Stimulated activated CD4-positive, alpha-beta T cell treated with anti-CD3 and anti-CD28 coated beads, Interleukin-12 subunit alpha, Interleukin-12 subunit beta, amount 100 ng/mL, for 48 hours (primary cell): ENCODE results near the gene SH3GLB1.
A peak's percentile ranks its signal among the peaks of the same experiment; 100 is the strongest.

Experiments
- DNase-seq, 3 donors: peaks; one replicate each; pipeline ENCODE4 v3.0.0-alpha.2; 2020; ENCODE audit warnings: low read depth in 2 of 3, low spot score in 1 of 3

SH3GLB1 gene

DNA sequence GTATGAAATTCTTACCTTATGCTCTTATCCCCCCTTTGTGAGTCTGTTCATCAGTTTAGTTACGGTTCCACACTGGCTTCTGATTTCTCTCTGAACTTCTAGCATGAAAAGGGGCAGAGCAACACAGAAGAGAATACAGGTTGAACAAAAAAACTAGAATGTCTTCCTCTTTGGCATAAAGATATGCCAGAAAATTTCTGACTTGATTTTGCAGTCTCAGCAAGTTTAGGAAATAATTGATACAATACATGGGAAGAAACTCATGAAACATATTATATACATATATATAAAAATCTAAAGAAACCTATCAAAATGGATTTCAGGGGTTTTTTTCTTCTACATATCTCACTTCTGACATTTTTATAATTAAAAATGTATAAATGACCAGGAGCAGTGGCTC is 27.0 kb downstream of the SH3GLB1 start:
- no peak for DNase-seq

DNA sequence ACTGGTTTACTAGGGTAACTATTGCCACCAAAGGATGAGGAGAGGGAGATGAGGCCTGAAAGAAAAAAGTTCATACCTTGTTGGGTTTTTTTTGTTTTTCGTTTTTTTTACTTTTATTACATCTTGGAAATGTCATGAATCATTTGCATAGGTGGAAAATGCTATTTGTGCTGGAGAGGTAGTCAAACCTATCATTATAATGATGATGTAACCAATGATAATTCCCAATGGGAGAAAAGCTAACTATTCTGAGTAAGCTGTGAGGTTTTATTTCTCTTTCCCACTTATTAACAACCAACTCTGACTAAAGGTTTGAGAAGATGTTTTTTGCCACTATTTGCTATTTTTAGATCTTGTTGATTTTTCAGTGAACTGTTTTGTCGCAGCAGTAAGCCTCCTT is 29.0 kb downstream of the SH3GLB1 start:
- DNase-seq, result no peak

- DNase-seq, result no peak
Measured at GRCh38 chr1:86739648-86740509, 35.5 kb downstream of the SH3GLB1 start.

DNA sequence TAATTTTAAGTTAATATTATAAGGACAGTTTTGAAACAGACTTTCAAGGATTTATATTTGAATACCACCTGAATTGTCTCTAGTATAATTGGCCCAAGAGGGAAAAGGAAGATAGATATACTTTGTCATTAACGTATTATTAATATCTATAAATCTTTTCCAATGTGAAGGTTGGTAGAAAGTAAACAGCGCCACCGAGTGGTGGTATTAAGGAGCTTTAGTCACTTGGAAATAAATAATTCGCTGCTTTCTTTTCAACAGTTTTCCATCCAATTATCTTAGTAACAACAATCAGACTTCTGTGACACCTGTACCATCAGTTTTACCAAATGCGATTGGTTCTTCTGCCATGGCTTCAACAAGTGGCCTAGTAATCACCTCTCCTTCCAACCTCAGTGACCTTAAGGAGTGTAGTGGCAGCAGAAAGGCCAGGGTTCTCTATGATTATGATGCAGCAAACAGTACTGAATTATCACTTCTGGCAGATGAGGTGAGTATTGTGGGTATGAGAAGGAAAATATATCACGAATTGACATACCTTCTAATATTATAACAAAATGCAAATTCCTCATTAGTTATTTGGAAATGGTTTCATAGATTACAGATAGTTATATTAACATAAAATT is 37.7 kb downstream of the SH3GLB1 start:
- peak in 2 of 3 donors; percentile 16 to 30 for DNase-seq

DNA sequence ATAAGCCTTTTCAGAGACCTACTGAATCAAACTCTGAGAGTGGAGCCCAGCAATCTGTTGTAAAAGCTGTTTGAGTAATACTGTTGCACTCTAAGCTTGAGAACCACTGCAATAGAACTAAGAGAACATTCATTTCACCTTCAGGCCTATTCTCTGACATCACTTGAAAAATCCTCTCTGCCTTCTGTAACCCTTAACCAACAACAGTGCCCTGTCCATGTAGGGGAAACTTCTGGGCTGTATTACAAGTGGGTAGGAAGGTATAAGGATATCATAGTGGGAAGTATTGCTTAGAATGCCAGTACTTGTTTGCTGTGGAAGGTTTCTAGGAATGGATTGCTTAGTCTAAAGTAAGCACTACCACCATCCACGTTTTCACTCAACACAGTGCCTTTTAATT is 42.9 kb downstream of the SH3GLB1 start:
- no peak for DNase-seq

DNA sequence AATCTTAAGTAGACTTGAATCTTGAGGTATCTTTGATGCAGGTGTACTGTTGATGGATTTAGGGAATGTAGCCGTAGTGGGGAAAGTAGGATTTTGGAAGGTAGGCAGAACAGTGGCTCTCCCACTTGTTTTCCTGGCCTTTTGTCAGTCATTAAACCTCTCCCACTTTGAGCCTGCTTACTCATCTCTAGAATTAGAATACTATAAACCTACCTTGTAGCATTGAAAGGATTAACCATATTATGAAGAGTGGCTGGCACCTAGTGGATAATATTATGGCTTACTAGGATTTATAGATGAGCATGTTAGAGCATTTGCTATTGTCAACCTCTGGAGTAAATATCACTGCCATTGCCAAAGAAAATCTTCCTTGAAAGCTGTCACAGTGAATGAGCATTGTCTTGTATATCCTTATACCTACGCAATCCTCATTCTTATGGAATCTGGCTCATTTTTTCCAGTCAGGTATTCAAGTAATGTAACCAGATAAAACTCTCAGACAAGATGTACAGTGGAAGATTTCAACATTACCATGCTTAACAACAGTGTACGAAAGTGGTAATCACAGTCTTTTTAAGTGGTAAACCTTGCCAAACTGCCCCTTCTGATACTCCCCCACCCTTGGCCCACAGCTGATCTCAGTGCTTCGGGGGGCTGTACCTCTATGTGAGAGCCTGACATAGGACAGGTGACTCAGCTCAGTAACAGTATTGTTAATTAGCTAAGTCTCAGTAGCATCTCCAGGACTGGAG is 44.4 kb downstream of the SH3GLB1 start:
- no peak for DNase-seq

DNA sequence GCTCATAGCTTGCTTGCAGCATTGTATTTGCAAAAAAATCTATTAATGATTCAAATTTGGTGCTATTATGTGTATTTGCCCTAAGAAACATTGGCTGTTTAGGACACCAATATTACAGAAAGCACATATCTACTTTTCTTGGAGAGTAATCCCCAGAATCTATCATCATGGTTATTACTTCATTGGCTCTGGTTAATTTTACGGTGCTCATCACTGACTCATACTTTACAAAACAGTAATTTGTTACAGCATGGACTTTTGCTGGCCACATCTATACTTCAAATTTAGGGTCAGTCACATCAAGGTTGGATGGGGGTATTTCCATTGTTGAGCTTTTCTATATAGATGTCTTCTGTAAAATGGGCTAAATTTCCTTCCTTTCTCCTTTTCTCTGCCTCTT is 45.7 kb downstream of the SH3GLB1 start:
- no peak for DNase-seq

- DNase-seq, result no peak
Measured at GRCh38 chr1:86750530-86750929, 46.2 kb downstream of the SH3GLB1 start.

GRCh38 chr1:86751923-86752322 is 47.5 kb downstream of the SH3GLB1 start:
- DNase-seq, result no peak

DNA sequence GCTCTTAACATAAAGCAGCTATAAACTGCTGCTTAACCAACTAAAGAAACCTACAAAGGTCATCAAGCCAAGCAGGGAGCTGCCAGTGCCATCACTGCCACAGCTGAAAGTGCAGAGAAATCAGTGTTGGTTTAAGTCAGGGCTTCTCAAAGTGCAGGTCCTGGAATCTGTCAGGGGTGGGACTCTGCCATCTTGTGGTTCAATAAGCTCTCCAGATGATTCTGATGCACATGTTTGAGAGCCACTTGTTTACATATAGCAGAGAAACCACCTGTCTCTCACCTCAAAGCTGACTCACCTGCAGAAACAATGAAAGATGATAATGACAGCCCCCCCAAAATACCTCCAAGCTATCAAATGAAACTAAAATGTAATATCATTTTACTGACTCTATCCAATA is 49.3 kb downstream of the SH3GLB1 start:
- no peak for DNase-seq

DNA sequence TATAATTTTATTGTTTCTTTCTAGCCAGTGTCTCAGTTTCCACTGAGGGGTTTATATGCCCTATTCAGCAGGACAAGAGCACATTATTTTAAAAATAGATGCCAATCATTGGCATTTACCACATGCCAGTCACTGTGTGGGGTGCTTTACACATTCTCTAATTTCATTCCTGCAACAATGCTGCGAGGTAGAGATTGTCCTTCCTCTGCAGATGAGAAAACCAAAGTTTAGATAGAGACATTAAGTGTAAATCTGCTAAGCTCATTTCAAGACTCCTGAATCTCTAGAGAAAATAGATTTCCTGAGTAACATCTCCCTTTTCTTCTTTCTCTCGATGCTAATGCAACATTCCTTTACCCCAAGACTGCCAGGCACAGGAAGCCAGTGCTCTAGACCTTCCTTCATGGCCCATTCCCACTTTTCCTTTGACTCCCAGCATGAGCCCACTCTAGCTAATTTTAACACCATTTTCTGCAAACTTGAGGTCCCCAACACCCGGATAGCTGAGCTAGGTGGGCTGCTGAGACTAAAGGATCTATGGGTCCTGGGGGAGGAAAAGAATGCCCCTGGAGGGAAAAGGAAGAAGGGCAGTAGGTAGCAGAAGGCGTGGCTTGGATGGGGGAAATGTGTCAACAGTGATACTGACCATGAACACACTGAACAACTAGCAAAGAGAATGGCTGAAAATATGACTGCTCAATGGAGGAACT is 50.0 kb downstream of the SH3GLB1 start:
- no peak for DNase-seq

DNA sequence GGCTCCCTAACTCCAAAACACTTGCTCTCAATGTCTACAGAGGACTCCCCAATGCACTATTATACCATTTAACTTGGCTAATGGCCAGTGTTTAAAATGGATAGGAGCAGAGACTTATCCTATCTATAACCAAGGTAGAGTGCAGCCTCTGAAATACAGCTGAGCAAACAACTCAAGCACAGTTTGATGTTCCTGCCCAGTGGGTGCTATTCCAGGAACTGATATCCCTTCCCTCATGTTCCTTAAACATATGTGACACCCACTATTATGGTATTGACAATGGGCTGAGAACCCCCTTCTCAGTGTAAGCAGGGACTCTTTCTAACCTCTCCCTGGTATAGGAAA is 51.7 kb downstream of the SH3GLB1 start:
- no peak for DNase-seq

DNA sequence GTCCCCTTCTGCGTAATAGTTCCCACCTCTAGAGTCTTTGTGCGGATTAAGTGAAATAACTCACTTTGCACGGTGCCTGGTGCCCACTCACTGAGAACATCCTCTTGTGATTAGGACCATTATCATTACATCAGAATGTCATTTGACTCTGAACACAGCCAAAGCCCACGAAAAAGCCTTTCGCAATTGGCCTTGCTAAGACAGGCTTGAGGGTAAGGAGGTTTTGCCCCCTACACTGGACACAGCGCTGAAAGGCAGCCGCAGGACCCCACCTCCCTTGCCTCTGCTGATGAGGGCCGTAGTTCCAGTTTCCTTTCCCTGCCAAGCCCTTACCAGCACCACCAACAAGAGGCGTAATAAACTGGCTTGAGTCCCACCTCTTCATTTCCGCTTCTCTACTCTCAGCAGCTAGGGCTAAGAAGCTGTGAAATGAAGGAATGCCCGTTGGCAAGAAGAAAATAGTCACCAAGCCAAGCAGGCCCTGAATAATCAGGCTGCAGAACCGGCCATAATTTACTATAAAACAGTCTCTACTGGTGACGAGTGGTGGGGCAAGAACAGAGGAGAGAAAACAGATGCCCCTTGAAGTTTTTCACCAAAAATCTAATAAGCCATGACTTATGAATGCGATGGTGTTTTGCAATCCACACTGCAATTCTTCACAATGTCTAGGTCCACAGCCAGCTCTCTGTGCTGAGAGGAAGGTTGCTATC is 53.1 kb downstream of the SH3GLB1 start:
- DNase-seq, result no peak

DNA sequence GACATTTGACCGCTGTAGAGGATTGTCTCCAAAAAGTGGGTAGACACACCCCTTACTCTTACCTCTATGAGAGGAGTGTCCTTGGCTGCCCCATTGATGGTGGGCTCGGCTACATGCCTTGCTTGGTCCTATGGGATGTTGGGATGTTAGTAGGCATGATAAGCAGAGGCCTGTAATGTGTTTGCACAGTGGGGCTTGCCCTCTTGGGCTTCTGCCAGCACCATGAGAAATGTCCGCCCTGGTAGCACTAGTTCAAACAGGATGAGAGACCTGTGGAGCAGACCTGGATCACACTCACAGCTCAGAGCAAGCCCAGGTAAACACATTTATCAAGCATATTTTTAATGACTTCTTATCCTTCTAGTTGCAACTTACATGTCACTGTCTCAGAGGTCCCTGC is 54.2 kb downstream of the SH3GLB1 start:
- DNase-seq, result no peak

DNA sequence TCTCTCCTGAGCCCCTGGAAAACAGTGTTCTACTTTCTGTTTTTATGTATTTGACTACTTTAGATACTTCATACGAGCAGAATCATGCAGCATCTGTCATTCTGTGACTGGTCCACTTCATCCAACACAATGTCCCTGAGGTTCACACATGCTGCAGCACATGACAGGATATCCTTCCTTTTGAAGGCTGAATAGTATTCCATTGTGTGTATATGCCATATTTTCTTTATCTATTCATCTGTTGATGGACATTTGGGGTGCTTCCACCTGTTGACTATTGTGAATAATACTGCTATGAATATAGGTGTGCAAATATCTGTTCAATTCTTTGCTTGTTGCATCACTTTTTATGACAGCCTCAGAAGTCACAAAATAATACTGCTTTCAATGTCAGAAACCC is 55.8 kb downstream of the SH3GLB1 start:
- no peak for DNase-seq

GRCh38 chr1:86762336-86762735 is 58.0 kb downstream of the SH3GLB1 start:
- DNase-seq, result no peak

GRCh38 chr1:86764523-86764922 is 60.1 kb downstream of the SH3GLB1 start:
- DNase-seq, result no peak

DNA sequence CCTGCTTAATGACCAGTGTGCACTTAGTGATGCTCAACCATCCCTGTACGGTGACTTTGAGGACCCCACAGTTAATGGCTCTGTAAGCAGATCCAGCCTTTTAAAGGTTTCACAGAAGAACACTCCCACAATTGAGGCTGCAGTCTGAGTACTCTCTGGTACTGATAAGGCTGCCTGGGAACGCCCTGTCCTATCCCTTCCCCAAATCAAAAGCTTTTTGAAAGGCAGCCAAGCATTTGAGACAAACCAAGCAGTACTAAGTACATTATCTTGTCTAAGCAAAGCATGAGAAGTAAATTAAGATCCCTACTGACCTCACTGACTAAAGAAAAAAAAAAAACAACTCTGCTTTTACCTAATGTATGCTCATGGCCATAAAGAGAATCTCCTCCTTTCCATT is 60.7 kb downstream of the SH3GLB1 start:
- DNase-seq, result no peak

- DNase-seq, result no peak
Measured at GRCh38 chr1:86765674-86766073, 61.3 kb downstream of the SH3GLB1 start.

- DNase-seq, result no peak
Measured at GRCh38 chr1:86768554-86768953, 64.2 kb downstream of the SH3GLB1 start.

- no peak for DNase-seq
Measured at GRCh38 chr1:86769065-86769464, 64.7 kb downstream of the SH3GLB1 start.
